WTC11 (cell line): Measurements from ENCODE around the gene IQGAP2.

ENCODE experiments used
- CREB1 ChIP-seq: sonication (generic); formaldehyde crosslinking; IDR thresholded peaks from 2 replicates; pipeline ENCODE4 v1.8.0; 2023; ENCODE audit warnings: mild to moderate bottlenecking, missing genetic modification reagents
- CTCF ChIP-seq: fragments of 200-600 bp; IDR thresholded peaks from 2 replicates; pipeline ENCODE4 v1.8.0; 2022; ENCODE audit warnings: antibody characterized with exemption
- FOXP1 ChIP-seq: sonication (generic); formaldehyde crosslinking; IDR thresholded peaks from 2 replicates; pipeline ENCODE4 v1.8.0; 2022; ENCODE audit warnings: missing genetic modification reagents, mild to moderate bottlenecking, moderate library complexity, borderline replicate concordance
- IRF1 ChIP-seq: sonication (generic); formaldehyde crosslinking; IDR thresholded peaks from 2 replicates; pipeline ENCODE4 v1.8.0; 2023; ENCODE audit warnings: missing genetic modification reagents
- MAX ChIP-seq: sonication (generic); formaldehyde crosslinking; IDR thresholded peaks from 2 replicates; pipeline ENCODE4 v1.8.0; 2022; ENCODE audit warnings: mild to moderate bottlenecking, missing genetic modification reagents
- PREB ChIP-seq: sonication (generic); formaldehyde crosslinking; IDR thresholded peaks from 2 replicates; pipeline ENCODE4 v1.8.1; 2022; ENCODE audit warnings: mild to moderate bottlenecking, missing genetic modification reagents, moderate library complexity, borderline replicate concordance
- SOX15 ChIP-seq: fragments of 250-450 bp; sonication (Bioruptor Pico); IDR thresholded peaks from 2 replicates; pipeline ENCODE4 v1.9.0; 2021; ENCODE audit warnings: mild to moderate bottlenecking
- TP53 ChIP-seq: sonication (generic); formaldehyde crosslinking; IDR thresholded peaks from 2 replicates; pipeline ENCODE4 v1.8.1; 2023; ENCODE audit warnings: mild to moderate bottlenecking, missing genetic modification reagents
- ZNF138 ChIP-seq: sonication (generic); formaldehyde crosslinking; conservative IDR thresholded peaks from 2 replicates; pipeline ENCODE4 v1.8.1; 2022; ENCODE audit warnings: mild to moderate bottlenecking, moderate library complexity, missing genetic modification reagents
- ZNF317 ChIP-seq: sonication (generic); formaldehyde crosslinking; IDR thresholded peaks from 2 replicates; pipeline ENCODE4 v1.8.1; 2023; ENCODE audit warnings: low read depth, mild to moderate bottlenecking, moderate library complexity, missing genetic modification reagents, borderline replicate concordance

GRCh38 chr5:76625087-76625815, 222.2 kb downstream of the IQGAP2 start:
- TF ChIP-seq CTCF, result no peak
- TF ChIP-seq PREB (CRISPR knock-in tag), result no peak
- TF ChIP-seq TP53 (CRISPR knock-in tag), result no peak
- TF ChIP-seq IRF1 (CRISPR knock-in tag), result no peak
- TF ChIP-seq MAX (CRISPR knock-in tag), result no peak
- TF ChIP-seq ZNF138 (CRISPR knock-in tag), result no peak
- no peak for TF ChIP-seq FOXP1 (CRISPR knock-in tag)
- TF ChIP-seq SOX15 (CRISPR knock-in tag), result no peak
- no peak for TF ChIP-seq ZNF317
- no peak for TF ChIP-seq CREB1
